Muscle of leg (tissue), 11 donors: ENCODE measurements around the gene FHIP2A. TPM values are rescaled to one million over a fixed set of nuclear protein-coding genes. Genes with fewer than 3 reads are reported as not detected.
"Not testable (repeated sequence)": the region's sequence is repeated elsewhere in the genome, so short reads cannot be mapped to it uniquely, and the experiment has no call there.

ENCODE experiments used
- DNase-seq: peaks from one replicate; pipeline ENCODE4 v3.0.0; 2013
- H3K27ac ChIP-seq: one replicate; pipeline ENCODE4 v1.5.1; 2013; ENCODE audit warnings: mild to moderate bottlenecking, low read length, control low read depth
- H3K27me3 ChIP-seq: one replicate; pipeline ENCODE4 v1.6.1; 2013; ENCODE audit warnings: low read length; ENCODE audit not compliant: control insufficient read depth, insufficient read depth
- H3K36me3 ChIP-seq: one replicate; pipeline ENCODE4 v1.6.1; 2013; ENCODE audit warnings: low read length; ENCODE audit not compliant: control insufficient read depth, insufficient read depth
- H3K4me1 ChIP-seq: one replicate; pipeline ENCODE4 v1.6.1; 2013; ENCODE audit warnings: low read length; ENCODE audit not compliant: control insufficient read depth, insufficient read depth
- H3K4me3 ChIP-seq: one replicate; pipeline ENCODE4 v1.5.1; 2013; ENCODE audit warnings: low read length, control low read depth
- H3K9me3 ChIP-seq: replicated peaks from 2 replicates; pipeline ENCODE4 v1.6.1; 2013; ENCODE audit warnings: low read depth, low read length; ENCODE audit not compliant: control insufficient read depth
- WGBS: methylation state at CpG from one replicate; pipeline ENCODE4 v1.1.5; 2013; ENCODE audit warnings: missing lambda C conversion rate; ENCODE audit not compliant: insufficient coverage; 5-methylcytosine and 5-hydroxymethylcytosine counted together
- polyA plus RNA-seq, 8 donors: library from polyadenylated mRNA; unstranded; fragments of 120-200 nt; gene quantifications; one replicate each; pipeline versions ENCODE4 v1.2.1 to v1.2.3, GENCODE V29; 2013; ENCODE audit warnings: inconsistent platforms in 1 of 8, low replicate concordance in 1 of 8; ENCODE audit not compliant: insufficient read length in 8 of 8, insufficient read depth in 1 of 8
- total RNA-seq: library from RNA; stranded (reverse); fragments of 120-200 nt; gene quantifications from one replicate; pipeline ENCODE4 v1.2.4, GENCODE V29; 2013

FHIP2A gene
- total and polyA plus RNA-seq, 9 donors = 14.1 to 21.5 (median 17.2) TPM

GRCh38 chr10:114783686-114784085, 37.9 kb upstream of the FHIP2A start:
- DNase-seq = peak; percentile 7
- Histone ChIP-seq H3K36me3 (no peaks in the 10 kb centered on the region), H3K27me3 (no peaks in the 10 kb centered on the region), H3K9me3 (no peaks in the 10 kb centered on the region), H3K27ac (no peak overlapping the region), H3K4me3 (no peak overlapping the region), H3K4me1 (no peaks in the 10 kb centered on the region)
- WGBS = 69% methylated on average over 3 of the region's 7 CpGs

GRCh38 chr10:114786492-114786891, 35.1 kb upstream of the FHIP2A start:
- WGBS = no CpG with 5 or more reads among the region's 9 CpGs
- not testable (repeated sequence) for H3K27ac ChIP-seq, H3K36me3 ChIP-seq, H3K9me3 ChIP-seq, H3K27me3 ChIP-seq, H3K4me3 ChIP-seq, H3K4me1 ChIP-seq
- DNase-seq = peak; percentile 54

- not testable (repeated sequence) for H3K27ac ChIP-seq, DNase-seq, H3K4me3 ChIP-seq, H3K27me3 ChIP-seq, H3K4me1 ChIP-seq, H3K36me3 ChIP-seq, H3K9me3 ChIP-seq
- 91% methylated on average over 6 of the region's 30 CpGs for WGBS
These were observed 34.4 kb upstream of the FHIP2A start for GRCh38 chr10:114787131-114787530.

- Histone ChIP-seq H3K4me3 (no peak overlapping the region), H3K4me1 (no peaks in the 10 kb centered on the region), H3K9me3 (no peaks in the 10 kb centered on the region), H3K27me3 (no peaks in the 10 kb centered on the region), H3K27ac (no peak overlapping the region), H3K36me3 (no peaks in the 10 kb centered on the region)
- WGBS = 100% methylated on average over 2 of the region's 3 CpGs
- DNase-seq = no peak
These were observed 29.8 kb upstream of the FHIP2A start for GRCh38 chr10:114791768-114792167.

GRCh38 chr10:114795039-114795438, 26.5 kb upstream of the FHIP2A start:
- Histone ChIP-seq H3K36me3 (no peaks in the 10 kb centered on the region), H3K9me3 (no peaks in the 10 kb centered on the region), H3K27ac (no peak overlapping the region), H3K4me1 (no peaks in the 10 kb centered on the region), H3K4me3 (no peak overlapping the region), H3K27me3 (no peaks in the 10 kb centered on the region)
- no peak for DNase-seq
- 76% methylated on average over 3 of the region's 3 CpGs for WGBS

- Histone ChIP-seq H3K9me3 (no peaks in the 10 kb centered on the region), H3K27me3 (no peaks in the 10 kb centered on the region), H3K4me1 (no peaks in the 10 kb centered on the region), H3K27ac (no peak overlapping the region), H3K4me3 (no peak overlapping the region), H3K36me3 (no peaks in the 10 kb centered on the region)
- no peak for DNase-seq
- no CpG with 5 or more reads among the region's 1 CpG for WGBS
These were observed 21.2 kb upstream of the FHIP2A start for GRCh38 chr10:114800361-114800760.

- Histone ChIP-seq H3K9me3 (no peaks in the 10 kb centered on the region), H3K4me3 (no peak overlapping the region), H3K4me1 (no peaks in the 10 kb centered on the region), H3K36me3 (no peaks in the 10 kb centered on the region), H3K27ac (no peak overlapping the region), H3K27me3 (no peaks in the 10 kb centered on the region)
- no peak for DNase-seq
- WGBS = 50% methylated on average over 1 of the region's 5 CpGs
These were observed 20.2 kb upstream of the FHIP2A start for GRCh38 chr10:114801411-114801813.

GRCh38 chr10:114802177-114802576, 19.4 kb upstream of the FHIP2A start:
- Histone ChIP-seq H3K4me3 (no peak overlapping the region), H3K36me3 (no peaks in the 10 kb centered on the region), H3K9me3 (no peaks in the 10 kb centered on the region), H3K4me1 (no peaks in the 10 kb centered on the region), H3K27ac (no peak overlapping the region), H3K27me3 (no peaks in the 10 kb centered on the region)
- no peak for DNase-seq
- no CpG with 5 or more reads among the region's 3 CpGs for WGBS

- no peaks in the 10 kb centered on the region for H3K36me3 ChIP-seq
- no peak for DNase-seq
- no peak overlapping the region for H3K4me3 ChIP-seq
- WGBS = no CpG with 5 or more reads among the region's 3 CpGs
- H3K4me1 ChIP-seq = no peaks in the 10 kb centered on the region
- H3K27me3 ChIP-seq = no peaks in the 10 kb centered on the region
- no peaks in the 10 kb centered on the region for H3K9me3 ChIP-seq
- H3K27ac ChIP-seq = no peak overlapping the region
These were observed 14.8 kb upstream of the FHIP2A start for GRCh38 chr10:114806562-114807391.

GRCh38 chr10:114808982-114809381, 12.6 kb upstream of the FHIP2A start:
- WGBS = no CpG with 5 or more reads among the region's 2 CpGs
- Histone ChIP-seq H3K4me1 (no peaks in the 10 kb centered on the region), H3K4me3 (no peak overlapping the region), H3K9me3 (no peaks in the 10 kb centered on the region), H3K36me3 (no peaks in the 10 kb centered on the region), H3K27me3 (no peaks in the 10 kb centered on the region), H3K27ac (no peak overlapping the region)
- no peak for DNase-seq

GRCh38 chr10:114810926-114811325, 10.7 kb upstream of the FHIP2A start:
- Histone ChIP-seq H3K36me3 (no peaks in the 10 kb centered on the region), H3K9me3 (no peaks in the 10 kb centered on the region), H3K27ac (no peak overlapping the region), H3K27me3 (no peaks in the 10 kb centered on the region), H3K4me1 (no peaks in the 10 kb centered on the region), H3K4me3 (no peak overlapping the region)
- no CpG with 5 or more reads among the region's 1 CpG for WGBS
- DNase-seq = no peak
